Measurements from ENCODE around the gene HIVEP2.
"Not testable (repeated sequence)": the region's sequence is repeated elsewhere in the genome, so short reads cannot be mapped to it uniquely, and the experiment has no call there.

Gene HIVEP2

GRCh38 chr6:142945049-142945445 is at the start of gene HIVEP2:
HIVEP2 (minus strand) TSS chr6:142945176; CDS start chr6:142774738, 170,438 bp downstream.
- no peak for TF ChIP-seq CTCF (IDR thresholded peaks at IDR 0.05)
- Histone ChIP-seq H3K27me3 (peaks cover 34% of the 10 kb centered on the region), H3K4me3 (ENCODE audit: low read depth in 1 of 2, low read length in 1 of 2) (peak within 1 kb of the TSS; percentile 84 to 98), H3K36me3 (no peaks in the 10 kb centered on the region), H3K9me3 (no peaks in the 10 kb centered on the region), H3K27ac (peak within 1 kb of the TSS; percentile 97), H3K4me1 (ENCODE audit: control insufficient read depth in 1 of 2, insufficient read depth in 1 of 2, low read depth in 1 of 2, low read length in 1 of 2) (peaks cover 24 to 28% of the 10 kb centered on the region in 2 experiments)

GRCh38 chr6:142993977-142994376 is 49.0 kb upstream of the HIVEP2 start:
- Histone ChIP-seq H3K4me1 (ENCODE audit: control insufficient read depth in 1 of 2, insufficient read depth in 1 of 2, low read depth in 1 of 2, low read length in 1 of 2) (no peaks in the 10 kb centered on the region), H3K4me3 (ENCODE audit: low read depth in 1 of 2, low read length in 1 of 2) (no peak overlapping the region), H3K27me3 (no peaks in the 10 kb centered on the region), H3K36me3 (no peaks in the 10 kb centered on the region), H3K9me3 (no peaks in the 10 kb centered on the region), H3K27ac (no peak overlapping the region)
- TF ChIP-seq CTCF (IDR thresholded peaks at IDR 0.05), result no peak

- no peak overlapping the region for H3K27ac ChIP-seq
- no peaks in the 10 kb centered on the region for H3K27me3 ChIP-seq
- TF ChIP-seq CTCF (IDR thresholded peaks at IDR 0.05), result no peak
- H3K9me3 ChIP-seq, result no peaks in the 10 kb centered on the region
- no peak overlapping the region for H3K4me3 ChIP-seq (ENCODE audit: low read depth in 1 of 2, low read length in 1 of 2)
- H3K4me1 ChIP-seq (ENCODE audit: control insufficient read depth in 1 of 2, insufficient read depth in 1 of 2, low read depth in 1 of 2, low read length in 1 of 2), result no peaks in the 10 kb centered on the region
- H3K36me3 ChIP-seq, result no peaks in the 10 kb centered on the region
Measured at GRCh38 chr6:142987490-142987889, 42.5 kb upstream of the HIVEP2 start.

GRCh38 chr6:142985281-142985680 is 40.3 kb upstream of the HIVEP2 start:
- Histone ChIP-seq H3K9me3 (no peaks in the 10 kb centered on the region), H3K27me3 (no peaks in the 10 kb centered on the region), H3K4me3 (ENCODE audit: low read depth in 1 of 2, low read length in 1 of 2) (no peak overlapping the region), H3K4me1 (ENCODE audit: control insufficient read depth in 1 of 2, insufficient read depth in 1 of 2, low read depth in 1 of 2, low read length in 1 of 2) (no peaks in the 10 kb centered on the region), H3K36me3 (no peaks in the 10 kb centered on the region), H3K27ac (no peak overlapping the region)
- TF ChIP-seq CTCF (IDR thresholded peaks at IDR 0.05), result no peak

GRCh38 chr6:142984386-142984785 is 39.4 kb upstream of the HIVEP2 start:
- no peaks in the 10 kb centered on the region for H3K36me3 ChIP-seq
- no peaks in the 10 kb centered on the region for H3K9me3 ChIP-seq
- no peak for TF ChIP-seq CTCF (IDR thresholded peaks at IDR 0.05)
- no peak overlapping the region for H3K27ac ChIP-seq
- no peak overlapping the region for H3K4me3 ChIP-seq (ENCODE audit: low read depth in 1 of 2, low read length in 1 of 2)
- H3K27me3 ChIP-seq, result no peaks in the 10 kb centered on the region
- no peaks in the 10 kb centered on the region for H3K4me1 ChIP-seq (ENCODE audit: control insufficient read depth in 1 of 2, insufficient read depth in 1 of 2, low read depth in 1 of 2, low read length in 1 of 2)

GRCh38 chr6:142975365-142975764 is 30.4 kb upstream of the HIVEP2 start:
- H3K4me3 ChIP-seq (ENCODE audit: low read depth in 1 of 2, low read length in 1 of 2), result peak overlapping the region in 1 of 2 experiments; percentile 28
- peak overlapping the region; percentile 91 for H3K27ac ChIP-seq
- TF ChIP-seq CTCF (IDR thresholded peaks at IDR 0.05), result peak; percentile 34
- H3K27me3 ChIP-seq, result no peaks in the 10 kb centered on the region
- peaks cover 19% of the 10 kb centered on the region in 2 experiments for H3K4me1 ChIP-seq (ENCODE audit: control insufficient read depth in 1 of 2, insufficient read depth in 1 of 2, low read depth in 1 of 2, low read length in 1 of 2)
- no peaks in the 10 kb centered on the region for H3K36me3 ChIP-seq
- H3K9me3 ChIP-seq, result no peaks in the 10 kb centered on the region

- H3K27me3 ChIP-seq; H3K9me3 ChIP-seq; H3K4me3 ChIP-seq (ENCODE audit: low read depth in 1 of 2, low read length in 1 of 2); H3K27ac ChIP-seq; H3K36me3 ChIP-seq: not testable (repeated sequence)
- peaks cover 13 to 14% of the 10 kb centered on the region in 2 experiments for H3K4me1 ChIP-seq (ENCODE audit: control insufficient read depth in 1 of 2, insufficient read depth in 1 of 2, low read depth in 1 of 2, low read length in 1 of 2)
Measured at GRCh38 chr6:142970941-142971340, 26.0 kb upstream of the HIVEP2 start.
